ENCODE results near the gene ZNF787.
"Not testable (repeated sequence)": the region's sequence is repeated elsewhere in the genome, so short reads cannot be mapped to it uniquely, and the experiment has no call there.

ZNF787 gene

GRCh38 chr19:56149656-56150038 is 28.6 kb upstream of the ZNF787 start:
- no peak overlapping the region for H3K27ac ChIP-seq
- no peak for TF ChIP-seq CTCF (conservative IDR thresholded peaks at IDR 0.05)

- not testable (repeated sequence) for H3K27ac ChIP-seq
Observed at GRCh38 chr19:56148955-56149655, 28.0 kb upstream of the ZNF787 start.

GRCh38 chr19:56148096-56148495 is 27.0 kb upstream of the ZNF787 start:
- no peak for TF ChIP-seq CTCF (conservative IDR thresholded peaks at IDR 0.05)
- no peak for TF ChIP-seq ZFX (IDR thresholded peaks at IDR 0.05)
- H3K27ac ChIP-seq, result no peak overlapping the region

GRCh38 chr19:56147307-56147706 is 26.2 kb upstream of the ZNF787 start:
- TF ChIP-seq CTCF (conservative IDR thresholded peaks at IDR 0.05) (no peak), ZFX (IDR thresholded peaks at IDR 0.05) (no peak)
- no peak overlapping the region for H3K27ac ChIP-seq

- no peak for TF ChIP-seq CTCF (conservative IDR thresholded peaks at IDR 0.05)
- TF ChIP-seq ZFX (IDR thresholded peaks at IDR 0.05), result no peak
- no peak overlapping the region for H3K27ac ChIP-seq
Observed at GRCh38 chr19:56146904-56147303, 25.8 kb upstream of the ZNF787 start.

GRCh38 chr19:56145698-56146097 is 24.6 kb upstream of the ZNF787 start:
- TF ChIP-seq ZFX (IDR thresholded peaks at IDR 0.05) (no peak), CTCF (conservative IDR thresholded peaks at IDR 0.05) (no peak)
- H3K27ac ChIP-seq, result no peak overlapping the region

GRCh38 chr19:56144831-56145230 is 23.7 kb upstream of the ZNF787 start:
- TF ChIP-seq CTCF (conservative IDR thresholded peaks at IDR 0.05) (no peak), ZFX (IDR thresholded peaks at IDR 0.05) (no peak)

GRCh38 chr19:56144376-56144775 is 23.3 kb upstream of the ZNF787 start:
- TF ChIP-seq ZFX (IDR thresholded peaks at IDR 0.05) (no peak), CTCF (conservative IDR thresholded peaks at IDR 0.05) (no peak)
- no peak overlapping the region for H3K27ac ChIP-seq

More at GRCh38 chr19:56144831-56145230, 23.7 kb upstream of the ZNF787 start:
- no peak overlapping the region for H3K27ac ChIP-seq

Data from C4-2B (cell line).